WTC11 (cell line): Measurements from ENCODE around the gene ZEB2. TPM values are rescaled to one million over a fixed set of nuclear protein-coding genes. Genes with fewer than 3 reads are reported as not detected.

ENCODE experiments used
- ATAC-seq: fragments of 200-7000 bp; cut with Tn5 transposase; 2 replicates; pipeline ENCODE4 v1.10.0; 2021; ENCODE audit warnings: mild to moderate bottlenecking, moderate library complexity
- CTCF ChIA-PET: fragments of 300-600 bp; sonication (Branson Sonifier 250); formaldehyde crosslinking; loops from one replicate; lab custom pipeline; 2021; ENCODE audit warnings: antibody characterized with exemption; lab: Charles Lee
- POLR2A ChIA-PET: fragments of 350-600 bp; sonication (Branson Sonifier 250); formaldehyde crosslinking; loops from one replicate; lab custom pipeline; 2021; ENCODE audit warnings: antibody characterized with exemption; lab: Charles Lee
- DNase-seq: peaks from one replicate; pipeline ENCODE4 v3.0.0; 2021; ENCODE audit warnings: low spot score
- H3K27ac Mint-ChIP-seq: 2 replicates; pipeline ENCODE4 v1.8.0; 2021; ENCODE audit warnings: mixed read lengths
- H3K27me3 Mint-ChIP-seq: 2 replicates; pipeline ENCODE4 v1.8.0; 2021; ENCODE audit warnings: low read depth, mild to moderate bottlenecking, moderate library complexity, mixed read lengths
- H3K36me3 Mint-ChIP-seq: 2 replicates; pipeline ENCODE4 v1.8.0; 2021; ENCODE audit warnings: mixed read lengths
- H3K4me1 Mint-ChIP-seq: 2 replicates; pipeline ENCODE4 v1.8.0; 2022; ENCODE audit warnings: mixed read lengths
- H3K4me3 Mint-ChIP-seq: 2 replicates; pipeline ENCODE4 v1.8.0; 2021; ENCODE audit warnings: mild to moderate bottlenecking, moderate library complexity, mixed read lengths
- H3K9me3 Mint-ChIP-seq: 2 replicates; pipeline ENCODE4 v1.8.0; 2021; ENCODE audit warnings: mixed read lengths
- AR ChIP-seq: fragments of 250-450 bp; sonication (Bioruptor Pico); IDR thresholded peaks from 2 replicates; pipeline ENCODE4 v1.9.0; 2021; ENCODE audit warnings: mild to moderate bottlenecking
- ATF2 ChIP-seq: sonication (generic); formaldehyde crosslinking; IDR thresholded peaks from 2 replicates; pipeline ENCODE4 v1.8.1; 2022; ENCODE audit warnings: low read depth, missing genetic modification reagents, borderline replicate concordance
- CBFB ChIP-seq: sonication (generic); formaldehyde crosslinking; IDR thresholded peaks from 2 replicates; pipeline ENCODE4 v1.8.1; 2022; ENCODE audit warnings: mild to moderate bottlenecking, low read depth, missing genetic modification reagents
- E2F1 ChIP-seq: sonication (generic); formaldehyde crosslinking; IDR thresholded peaks from 2 replicates; pipeline ENCODE4 v1.8.0; 2022; ENCODE audit warnings: mild to moderate bottlenecking, missing genetic modification reagents
- E2F4 ChIP-seq: sonication (generic); formaldehyde crosslinking; IDR thresholded peaks from 2 replicates; pipeline ENCODE4 v1.8.1; 2022; ENCODE audit warnings: low read depth, mild to moderate bottlenecking, moderate library complexity, missing genetic modification reagents, borderline replicate concordance
- ESRRA ChIP-seq: sonication (generic); formaldehyde crosslinking; IDR thresholded peaks from 2 replicates; pipeline ENCODE4 v1.8.1; 2022; ENCODE audit warnings: mild to moderate bottlenecking, missing genetic modification reagents, borderline replicate concordance
- ETV6 ChIP-seq: sonication (generic); formaldehyde crosslinking; IDR thresholded peaks from 2 replicates; pipeline ENCODE4 v1.8.1; 2022; ENCODE audit warnings: mild to moderate bottlenecking, missing genetic modification reagents
- GABPB1 ChIP-seq: sonication (generic); formaldehyde crosslinking; IDR thresholded peaks from 2 replicates; pipeline ENCODE4 v1.8.1; 2023; ENCODE audit warnings: mild to moderate bottlenecking, missing genetic modification reagents
- IRF2 ChIP-seq: sonication (generic); formaldehyde crosslinking; IDR thresholded peaks from 2 replicates; pipeline ENCODE4 v1.8.0; 2022; ENCODE audit warnings: low read depth, missing genetic modification reagents, borderline replicate concordance
- JAZF1 ChIP-seq: fragments of 250-450 bp; sonication (Bioruptor Pico); IDR thresholded peaks from 2 replicates; pipeline ENCODE4 v1.9.0; 2021; ENCODE audit warnings: moderate library complexity, mild to moderate bottlenecking, inconsistent platforms
- NR1H2 ChIP-seq: sonication (generic); formaldehyde crosslinking; IDR thresholded peaks from 2 replicates; pipeline ENCODE4 v1.9.0; 2021; ENCODE audit warnings: mild to moderate bottlenecking, moderate library complexity, missing genetic modification reagents
- OVOL2 ChIP-seq: fragments of 250-450 bp; sonication (Bioruptor Pico); IDR thresholded peaks from 2 replicates; pipeline ENCODE4 v1.9.0; 2021; ENCODE audit warnings: mild to moderate bottlenecking, borderline replicate concordance
- PRDM15 ChIP-seq: sonication (generic); formaldehyde crosslinking; IDR thresholded peaks from 2 replicates; pipeline ENCODE4 v1.8.0; 2022; ENCODE audit warnings: missing genetic modification reagents
- RORB ChIP-seq: fragments of 250-450 bp; sonication (Bioruptor Pico); IDR thresholded peaks from 2 replicates; pipeline ENCODE4 v1.9.0; 2021; ENCODE audit warnings: mild to moderate bottlenecking
- SMAD4 ChIP-seq: sonication (generic); formaldehyde crosslinking; IDR thresholded peaks from 2 replicates; pipeline ENCODE4 v1.8.0; 2022; ENCODE audit warnings: mild to moderate bottlenecking, missing genetic modification reagents
- USF2 ChIP-seq: sonication (generic); formaldehyde crosslinking; IDR thresholded peaks from 2 replicates; pipeline ENCODE4 v1.8.1; 2023; ENCODE audit warnings: mild to moderate bottlenecking, missing genetic modification reagents, moderate library complexity
- ZBTB21 ChIP-seq: sonication (generic); formaldehyde crosslinking; IDR thresholded peaks from 2 replicates; pipeline ENCODE4 v1.8.1; 2023; ENCODE audit warnings: mild to moderate bottlenecking, missing genetic modification reagents, borderline replicate concordance
- ZMAT4 ChIP-seq: fragments of 250-450 bp; sonication (Bioruptor Pico); IDR thresholded peaks from 2 replicates; pipeline ENCODE4 v1.9.0; 2021; ENCODE audit warnings: mild to moderate bottlenecking
- ZNF138 ChIP-seq: sonication (generic); formaldehyde crosslinking; conservative IDR thresholded peaks from 2 replicates; pipeline ENCODE4 v1.8.1; 2022; ENCODE audit warnings: mild to moderate bottlenecking, moderate library complexity, missing genetic modification reagents
- ZNF232 ChIP-seq: sonication (generic); formaldehyde crosslinking; IDR thresholded peaks from 2 replicates; pipeline ENCODE4 v1.8.0; 2022; ENCODE audit warnings: mild to moderate bottlenecking, missing genetic modification reagents
- ZSCAN18 ChIP-seq: fragments of 250-450 bp; sonication (Bioruptor Pico); IDR thresholded peaks from 2 replicates; pipeline ENCODE4 v2.1.2; 2022; ENCODE audit warnings: mild to moderate bottlenecking, moderate library complexity
- total RNA-seq: library from RNA; stranded (reverse); gene quantifications from 3 replicates; pipeline ENCODE4 v1.2.3, GENCODE V29; 2021

Gene ZEB2
- total RNA-seq, 1 experiment from 2014 or later = 0.42 TPM

- no peak for TF ChIP-seq ATF2
- TF ChIP-seq E2F1 (CRISPR knock-in tag) = no peak
- TF ChIP-seq SMAD4 (CRISPR knock-in tag) = no peak
Measured at GRCh38 chr2:144459286-144459685, 60.6 kb downstream of the ZEB2 start (continued).

GRCh38 chr2:144458541-144458940 is 61.4 kb downstream of the ZEB2 start:
- peaks cover 46% of the 10 kb centered on the region for H3K4me1 Mint-ChIP-seq
- no peak for DNase-seq
- no peak overlapping the region for H3K4me3 Mint-ChIP-seq
- POLR2A ChIA-PET = interaction anchor here (0.6 kb wide), 1 partner anchor 1018 kb away, joined by 3 read pairs; no protein-coding TSS in a partner anchor
- ATAC-seq = no peak
- peaks cover 15% of the 10 kb centered on the region for H3K27me3 Mint-ChIP-seq
- CTCF ChIA-PET = interaction anchor here (3.3 kb wide), 1 partner anchor 8 kb away, joined by 26 read pairs; no protein-coding TSS in a partner anchor
- no peak overlapping the region for H3K27ac Mint-ChIP-seq
- TF ChIP-seq PRDM15 (CRISPR knock-in tag) = no peak
- no peak for TF ChIP-seq NR1H2 (CRISPR knock-in tag)
- no peak for TF ChIP-seq CBFB
- TF ChIP-seq ZNF232 (CRISPR knock-in tag) = no peak
- TF ChIP-seq IRF2 (CRISPR knock-in tag) = no peak
- no peak for TF ChIP-seq AR (CRISPR knock-in tag)
- TF ChIP-seq ZNF138 (CRISPR knock-in tag) = no peak
- no peaks in the 10 kb centered on the region for H3K9me3 Mint-ChIP-seq
- no peaks in the 10 kb centered on the region for H3K36me3 Mint-ChIP-seq

GRCh38 chr2:144456680-144457079 is 63.2 kb downstream of the ZEB2 start:
- POLR2A ChIA-PET = no interaction called here
- no peaks in the 10 kb centered on the region for H3K9me3 Mint-ChIP-seq
- CTCF ChIA-PET = no interaction called here
- no peaks in the 10 kb centered on the region for H3K36me3 Mint-ChIP-seq
- DNase-seq (no peak), ATAC-seq (no peak)
- no peak overlapping the region for H3K27ac Mint-ChIP-seq
- peaks cover 17% of the 10 kb centered on the region for H3K27me3 Mint-ChIP-seq
- H3K4me3 Mint-ChIP-seq = no peak overlapping the region
- H3K4me1 Mint-ChIP-seq = peaks cover 65% of the 10 kb centered on the region
- TF ChIP-seq ETV6 (CRISPR knock-in tag) (no peak), ZNF138 (CRISPR knock-in tag) (no peak), ESRRA (CRISPR knock-in tag) (no peak), ZBTB21 (CRISPR knock-in tag) (no peak), ZMAT4 (no peak), RORB (no peak), GABPB1 (CRISPR knock-in tag) (no peak), JAZF1 (CRISPR knock-in tag) (no peak), SMAD4 (CRISPR knock-in tag) (no peak), USF2 (CRISPR knock-in tag) (no peak), ZSCAN18 (no peak), NR1H2 (CRISPR knock-in tag) (no peak), OVOL2 (CRISPR knock-in tag) (no peak), E2F4 (CRISPR knock-in tag) (no peak)
